Ramos (cell line): Measurements from ENCODE around the gene EXOSC5.

ENCODE experiments used
- in situ Hi-C: fragments of 300-500 bp; cut with MboI; formaldehyde crosslinking; loops from one replicate; pipeline ENCODE4 v1.14.3; 2022; ENCODE audit warnings: low sequenced_read_pairs; ENCODE audit not compliant: unreplicated experiment

The EXOSC5 gene

GRCh38 chr19:41426952-41427646, 29.9 kb upstream of the EXOSC5 start, which contains the start of gene B3GNT8:
B3GNT8 (minus strand) TSS chr19:41427374; CDS start chr19:41426778, 596 bp downstream.
- in situ Hi-C loops = no loop called here

GRCh38 chr19:41426116-41426841, 29.1 kb upstream of the EXOSC5 start:
- in situ Hi-C loops = no loop called here

DNA sequence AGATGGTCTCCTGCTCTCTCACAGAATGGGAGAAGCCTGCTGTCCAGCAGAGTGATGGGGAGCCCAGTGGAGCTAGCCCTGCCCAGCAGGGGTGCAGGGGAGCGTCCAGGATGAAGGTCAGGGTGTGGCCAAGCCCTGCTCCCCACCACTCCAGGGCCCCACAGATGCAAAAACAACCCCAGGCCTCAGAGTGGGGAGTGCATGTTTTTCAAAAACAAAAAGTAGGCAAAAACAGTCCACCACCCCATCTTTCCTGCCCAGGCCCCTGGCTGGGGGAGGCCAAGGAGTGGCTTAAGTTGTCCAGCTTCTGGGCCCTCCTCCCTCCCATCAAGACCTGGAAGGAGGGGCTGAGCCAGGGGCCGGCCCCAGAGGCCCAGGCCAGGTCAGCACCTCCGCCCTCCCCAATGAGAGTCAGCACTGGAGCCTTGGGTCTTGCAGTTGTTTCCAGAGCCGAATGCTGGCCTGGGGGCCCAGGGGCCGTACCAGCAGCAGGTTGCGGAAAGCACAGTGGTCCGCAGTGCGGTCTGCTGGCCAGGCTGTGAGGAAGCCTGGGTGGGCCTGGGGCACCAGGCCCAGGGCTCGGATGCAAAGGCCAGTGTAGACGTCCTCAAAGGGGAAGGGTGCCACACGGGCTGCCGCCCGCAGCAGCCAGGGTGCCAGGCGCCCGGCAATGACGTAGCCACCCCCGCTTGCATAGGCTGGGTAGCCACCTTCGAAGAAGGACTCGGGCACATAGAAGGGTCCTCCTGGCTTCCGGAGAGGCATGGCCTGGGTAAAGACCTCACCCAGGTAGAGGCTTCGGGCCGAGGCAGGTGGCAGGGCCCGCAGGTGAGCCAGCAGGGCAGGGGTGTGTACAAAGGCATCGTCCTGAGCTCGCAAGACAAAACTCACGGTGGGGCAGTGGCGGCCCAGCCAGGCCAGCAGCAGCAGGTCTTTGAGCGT, 28.3 kb upstream of the EXOSC5 start:
- in situ Hi-C loops = no loop called here

DNA sequence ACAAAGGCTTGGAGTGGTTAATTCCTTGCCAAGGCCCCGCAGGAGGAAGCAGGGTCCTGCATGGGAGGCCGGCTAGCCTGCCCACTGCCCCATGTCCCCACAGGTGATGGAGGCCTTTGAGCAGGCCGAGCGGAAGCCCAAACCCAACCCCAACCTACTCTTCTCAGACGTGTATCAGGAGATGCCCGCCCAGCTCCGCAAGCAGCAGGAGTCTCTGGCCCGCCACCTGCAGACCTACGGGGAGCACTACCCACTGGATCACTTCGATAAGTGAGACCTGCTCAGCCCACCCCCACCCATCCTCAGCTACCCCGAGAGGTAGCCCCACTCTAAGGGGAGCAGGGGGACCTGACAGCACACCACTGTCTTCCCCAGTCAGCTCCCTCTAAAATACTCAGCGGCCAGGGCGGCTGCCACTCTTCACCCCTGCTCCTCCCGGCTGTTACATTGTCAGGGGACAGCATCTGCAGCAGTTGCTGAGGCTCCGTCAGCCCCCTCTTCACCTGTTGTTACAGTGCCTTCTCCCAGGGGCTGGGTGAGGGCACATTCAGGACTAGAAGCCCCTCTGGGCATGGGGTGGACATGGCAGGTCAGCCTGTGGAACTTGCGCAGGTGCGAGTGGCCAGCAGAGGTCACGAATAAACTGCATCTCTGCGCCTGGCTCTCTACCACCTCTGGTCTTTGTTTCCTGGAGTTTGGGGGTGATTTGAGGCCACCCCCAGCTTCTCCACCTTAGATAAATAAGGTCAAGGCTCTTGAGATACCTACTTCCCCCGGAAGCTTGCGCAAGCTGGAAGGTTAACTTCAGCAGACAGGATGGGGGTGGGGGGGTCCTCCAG, 27.4 kb upstream of the EXOSC5 start:
- in situ Hi-C loops = no loop called here

GRCh38 chr19:41422955-41423354, 25.8 kb upstream of the EXOSC5 start:
- in situ Hi-C loops = no loop called here

- in situ Hi-C loops = no loop called here
Measured at GRCh38 chr19:41422456-41422855, 25.3 kb upstream of the EXOSC5 start.

DNA sequence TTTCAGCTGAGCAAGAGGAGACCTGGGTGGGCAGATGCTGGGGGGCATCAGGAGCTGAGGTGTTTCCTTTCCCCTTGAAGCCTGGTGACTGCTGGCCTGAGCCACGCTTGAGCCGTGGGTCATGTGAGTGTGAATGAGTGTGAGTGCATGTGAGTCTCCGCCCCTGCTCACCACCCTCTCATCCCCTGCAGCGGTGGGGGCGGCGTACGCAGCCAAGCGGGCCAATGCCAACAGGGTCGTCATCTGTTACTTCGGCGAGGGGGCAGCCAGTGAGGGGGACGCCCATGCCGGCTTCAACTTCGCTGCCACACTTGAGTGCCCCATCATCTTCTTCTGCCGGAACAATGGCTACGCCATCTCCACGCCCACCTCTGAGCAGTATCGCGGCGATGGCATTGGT, 24.8 kb upstream of the EXOSC5 start:
- in situ Hi-C loops = no loop called here

DNA sequence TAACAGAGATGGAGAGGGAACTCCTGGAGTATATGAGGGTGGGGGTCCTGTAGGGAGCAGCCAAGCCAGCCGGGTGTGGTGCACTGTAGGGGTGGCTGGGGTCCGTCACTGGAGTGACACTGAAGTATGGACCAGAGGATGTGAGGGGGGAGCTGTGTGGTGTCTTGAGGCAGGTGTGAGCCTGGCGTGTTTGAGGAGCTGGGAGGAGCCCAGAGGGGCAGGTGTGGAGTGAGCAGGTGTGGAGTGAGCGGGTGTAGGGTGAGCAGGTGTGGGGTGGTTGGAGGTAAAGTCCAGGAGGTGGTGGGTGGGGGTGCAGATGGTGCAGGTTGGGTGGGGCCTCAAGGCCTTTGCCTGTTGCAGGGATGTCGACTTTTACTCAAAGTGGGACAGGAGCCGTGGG, 24.2 kb upstream of the EXOSC5 start:
- in situ Hi-C loops = no loop called here

GRCh38 chr19:41420101-41420880, 23.1 kb upstream of the EXOSC5 start:
- in situ Hi-C loops = no loop called here

DNA sequence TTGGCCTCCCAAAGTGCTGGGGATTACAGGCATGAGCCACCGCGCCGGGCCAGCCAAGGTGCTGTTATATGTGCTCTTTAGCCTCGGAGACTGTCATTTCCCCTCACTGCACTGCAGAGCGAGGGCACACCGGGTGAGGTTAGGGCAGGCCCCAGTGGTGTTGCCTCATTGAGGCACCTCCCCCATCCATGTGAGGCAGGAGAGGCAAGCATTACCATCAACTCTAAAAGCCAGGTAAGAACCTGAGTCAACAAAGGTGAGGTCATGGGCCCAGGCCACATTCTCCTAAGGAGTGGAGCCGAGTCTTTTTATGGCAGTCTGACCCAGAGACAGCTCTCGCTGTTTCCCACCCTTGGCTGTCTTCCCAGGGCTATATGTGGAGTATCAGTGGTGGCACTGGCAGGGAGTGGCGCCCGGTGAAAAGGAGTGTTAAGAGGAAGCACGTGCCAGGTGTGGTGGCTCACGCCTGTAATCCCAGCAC, 19.1 kb upstream of the EXOSC5 start:
- in situ Hi-C loops = no loop called here

DNA sequence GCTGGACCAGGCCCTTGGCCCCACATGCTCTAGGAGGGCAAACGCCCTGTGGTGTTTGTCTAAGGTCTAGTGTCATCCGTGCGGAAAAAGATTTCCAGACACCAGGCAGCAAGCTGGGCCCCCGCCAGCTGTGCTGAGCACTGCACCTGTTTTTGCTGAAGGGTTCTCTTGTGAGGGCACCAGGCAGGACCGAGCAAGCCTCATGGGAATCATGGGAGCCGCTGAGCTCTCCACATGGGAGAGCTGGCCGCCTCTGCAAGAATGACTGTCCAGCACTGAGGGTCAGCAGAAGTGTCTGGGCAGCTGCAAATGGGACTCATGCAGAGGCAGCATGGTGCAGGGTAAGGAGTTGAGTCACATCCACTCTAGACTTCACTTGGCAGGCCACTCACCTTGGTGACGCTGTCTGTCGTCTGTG, 18.0 kb upstream of the EXOSC5 start:
- in situ Hi-C loops = no loop called here

GRCh38 chr19:41414461-41414860, 17.3 kb upstream of the EXOSC5 start:
- in situ Hi-C loops = no loop called here

DNA sequence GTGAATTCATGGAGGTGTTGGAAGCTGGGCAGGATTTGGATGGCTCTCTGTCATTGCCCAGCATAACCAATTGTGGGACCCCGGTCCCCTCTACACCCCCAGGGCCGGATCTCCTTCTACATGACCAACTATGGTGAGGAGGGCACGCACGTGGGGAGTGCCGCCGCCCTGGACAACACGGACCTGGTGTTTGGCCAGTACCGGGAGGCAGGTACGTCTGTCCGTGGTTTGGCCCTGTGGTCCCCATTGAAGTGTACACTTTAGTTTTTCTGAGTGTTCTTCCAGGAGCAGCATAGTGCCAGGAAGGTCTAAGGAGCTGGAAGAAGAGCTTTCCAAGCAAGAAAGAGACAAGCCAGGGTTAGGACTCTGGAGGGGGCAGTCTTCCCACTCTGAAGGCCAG, 16.8 kb upstream of the EXOSC5 start:
- in situ Hi-C loops = no loop called here

- in situ Hi-C loops = no loop called here
Measured at GRCh38 chr19:41412953-41413352, 15.8 kb upstream of the EXOSC5 start.

GRCh38 chr19:41411968-41412265, 14.8 kb upstream of the EXOSC5 start:
- in situ Hi-C loops = no loop called here

GRCh38 chr19:41411100-41411967, 14.2 kb upstream of the EXOSC5 start:
- in situ Hi-C loops = no loop called here

DNA sequence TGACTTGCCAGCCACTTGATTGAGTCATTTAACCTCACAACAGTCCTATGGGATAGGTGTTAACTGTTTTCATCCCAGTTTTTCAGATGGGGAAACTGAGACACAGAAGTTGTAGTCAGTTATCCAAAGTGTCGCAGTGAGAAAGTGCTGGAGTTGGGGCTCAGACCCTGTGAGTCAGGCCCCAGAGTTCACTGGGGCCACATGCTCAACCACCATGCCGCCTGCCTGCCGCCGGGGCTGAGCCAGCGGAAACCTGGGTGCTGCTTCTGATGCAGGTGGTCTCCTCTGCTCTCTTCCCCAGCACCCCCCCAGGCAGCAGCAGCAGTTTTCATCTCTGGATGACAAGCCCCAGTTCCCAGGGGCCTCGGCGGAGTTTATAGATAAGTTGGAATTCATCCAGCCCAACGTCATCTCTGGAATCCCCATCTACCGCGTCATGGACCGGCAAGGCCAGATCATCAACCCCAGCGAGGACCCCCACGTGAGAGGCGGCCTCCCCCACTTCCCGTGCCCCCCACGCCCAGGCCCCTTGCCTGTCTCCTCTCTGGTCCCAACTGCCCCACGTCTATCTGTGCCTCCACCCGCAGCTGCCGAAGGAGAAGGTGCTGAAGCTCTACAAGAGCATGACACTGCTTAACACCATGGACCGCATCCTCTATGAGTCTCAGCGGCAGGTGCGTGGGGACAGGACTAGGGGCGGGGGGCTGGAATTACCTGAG, 13.3 kb upstream of the EXOSC5 start:
- in situ Hi-C loops = no loop called here

GRCh38 chr19:41409288-41409687, 12.1 kb upstream of the EXOSC5 start:
- in situ Hi-C loops = no loop called here
